Hematopoietic multipotent progenitor cell treated with erythropoietin and hydrocortisone succinate and interleukin-3 and kit ligand, for 15 days (in vitro differentiated cells): ENCODE results near the gene SLC39A3.
"Not testable (repeated sequence)": the region's sequence is repeated elsewhere in the genome, so short reads cannot be mapped to it uniquely, and the experiment has no call there.

Experiments used
- DNase-seq: peaks from one replicate; pipeline ENCODE4 v3.0.0-alpha.2; 2015; ENCODE audit warnings: low spot score

Gene SLC39A3

DNA sequence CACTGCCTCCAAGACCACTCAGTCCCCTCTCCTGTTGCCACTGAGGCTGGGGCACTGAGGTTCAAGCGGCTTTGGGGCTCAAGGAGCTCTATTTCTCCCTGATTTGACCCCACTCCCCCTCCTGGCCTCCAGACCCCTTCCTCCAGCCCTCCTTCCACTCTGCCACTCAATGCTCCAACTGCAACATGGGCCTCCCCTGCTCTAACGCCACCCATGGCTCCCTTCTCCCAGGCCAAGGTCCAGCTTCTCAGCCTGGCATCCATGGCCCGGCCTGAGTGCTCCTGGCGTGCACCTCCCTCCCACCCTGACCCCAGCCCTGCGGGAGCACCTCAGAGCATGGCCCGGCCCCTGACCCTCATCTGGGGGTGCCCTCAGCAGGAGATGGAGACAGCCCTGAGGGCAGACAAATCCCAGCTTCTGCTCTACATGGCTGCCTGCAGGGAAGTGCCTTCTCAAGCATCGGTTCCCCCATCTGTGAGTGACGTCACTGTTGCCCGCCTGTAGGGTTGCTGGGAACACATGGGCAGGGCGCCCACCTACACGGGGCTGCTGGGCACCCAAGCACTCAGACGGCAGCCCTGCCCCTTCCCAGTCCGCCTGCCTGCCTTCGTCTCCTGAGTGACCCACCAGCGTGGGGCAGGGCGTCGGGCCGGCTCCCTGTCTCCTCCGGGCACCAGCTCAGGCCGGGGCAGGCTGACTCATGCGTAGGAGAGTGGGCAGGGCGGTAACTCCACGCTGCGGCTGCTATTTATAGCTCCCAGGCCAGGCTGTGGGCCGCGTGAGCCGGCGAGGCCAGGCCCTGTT lies 17.1 kb downstream of the SLC39A3 start:
- no peak for DNase-seq

DNA sequence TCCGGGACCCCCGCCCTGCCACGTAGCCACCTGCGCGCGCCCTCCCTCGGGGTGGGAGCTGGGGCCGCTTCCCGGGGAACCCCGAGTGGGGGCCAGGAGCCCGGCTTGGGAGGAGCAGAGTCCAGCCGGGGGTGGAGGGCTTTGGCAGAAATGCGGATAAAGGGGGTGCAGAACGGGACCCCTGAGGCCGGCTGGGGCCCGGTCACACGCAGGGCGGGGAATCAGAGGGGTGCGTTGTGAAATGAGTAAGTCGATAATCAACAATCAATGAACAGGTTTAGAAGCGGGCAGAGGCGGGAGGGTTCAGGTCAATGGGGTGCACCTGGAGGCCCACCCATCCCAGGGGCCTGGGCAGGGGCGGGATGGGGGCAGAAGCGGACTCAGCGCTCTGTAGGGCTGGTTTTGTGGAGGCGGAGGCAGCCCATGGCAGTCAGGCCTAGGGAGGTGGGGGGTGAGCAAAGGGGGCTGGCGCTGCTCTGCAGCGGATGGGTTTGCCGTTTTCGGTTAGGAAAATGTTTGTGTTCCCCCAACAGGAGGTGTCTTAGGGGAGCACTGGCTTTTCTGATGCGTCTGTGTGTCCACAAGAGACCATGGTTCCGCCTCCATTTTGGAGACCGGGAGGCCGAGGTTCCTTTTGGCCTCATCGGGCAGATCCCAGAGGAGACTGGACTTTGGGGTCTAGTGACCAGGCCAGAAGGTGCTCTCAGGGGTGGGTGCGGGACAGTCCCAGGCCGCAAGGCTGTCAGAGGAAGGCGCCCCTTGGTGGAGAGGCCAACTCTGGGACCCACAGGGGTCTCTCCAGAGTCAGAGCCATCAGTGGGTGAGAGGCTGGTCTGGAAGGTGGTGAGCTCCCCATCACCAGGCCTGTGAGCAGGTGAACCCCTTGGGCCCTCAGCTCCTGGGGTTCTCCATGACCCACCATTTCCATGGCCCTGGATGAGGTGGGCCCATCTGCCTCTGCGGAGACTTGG lies 18.0 kb downstream of the SLC39A3 start:
- no peak for DNase-seq

DNA sequence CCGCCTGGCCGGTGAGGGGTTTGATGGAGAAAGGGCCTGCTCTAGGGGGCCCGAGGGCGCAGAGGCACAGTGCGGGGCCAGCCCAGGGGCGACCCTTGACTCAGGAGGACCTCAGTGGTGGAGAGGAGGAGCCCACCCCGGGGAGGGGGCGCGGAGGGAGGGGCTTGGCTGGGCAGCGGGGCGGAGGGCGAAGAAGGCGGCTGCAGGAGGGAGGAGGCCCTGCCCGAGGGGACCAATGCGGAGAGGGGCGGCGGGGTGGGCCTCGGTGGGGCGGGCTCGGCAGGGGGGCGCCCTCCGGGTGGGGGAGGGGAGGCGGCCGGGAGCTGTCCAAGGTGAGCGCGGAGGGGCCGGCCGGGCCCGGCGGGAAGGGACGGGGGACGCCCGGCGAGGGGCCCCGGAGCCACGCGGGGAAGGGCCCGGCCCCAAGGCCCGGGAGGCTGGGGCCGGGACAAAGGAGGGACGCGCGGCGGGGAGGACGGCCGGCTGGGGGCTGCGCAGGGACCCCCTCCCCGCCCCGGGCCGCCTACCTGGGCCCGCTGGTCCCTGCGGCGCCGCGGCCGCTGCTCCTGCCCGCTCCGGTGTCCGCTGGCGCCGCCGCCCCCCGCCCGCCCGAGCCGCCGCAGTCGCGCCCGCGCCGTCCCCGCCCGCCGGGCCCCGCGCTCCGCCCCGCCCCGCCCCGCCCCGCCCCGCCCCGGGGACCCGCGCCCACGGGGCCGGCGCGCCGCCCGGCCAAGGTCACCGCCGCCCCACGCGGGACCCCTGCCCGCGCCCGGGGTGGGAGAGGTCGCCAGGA lies 18.8 kb downstream of the SLC39A3 start, which contains the start of gene DIRAS1:
DIRAS1 (minus strand) TSS at position 596 of the 793 bp plus-strand sequence. CDS start 3,566 bp downstream, outside the sequence.
- DNase-seq: no peak

DNA sequence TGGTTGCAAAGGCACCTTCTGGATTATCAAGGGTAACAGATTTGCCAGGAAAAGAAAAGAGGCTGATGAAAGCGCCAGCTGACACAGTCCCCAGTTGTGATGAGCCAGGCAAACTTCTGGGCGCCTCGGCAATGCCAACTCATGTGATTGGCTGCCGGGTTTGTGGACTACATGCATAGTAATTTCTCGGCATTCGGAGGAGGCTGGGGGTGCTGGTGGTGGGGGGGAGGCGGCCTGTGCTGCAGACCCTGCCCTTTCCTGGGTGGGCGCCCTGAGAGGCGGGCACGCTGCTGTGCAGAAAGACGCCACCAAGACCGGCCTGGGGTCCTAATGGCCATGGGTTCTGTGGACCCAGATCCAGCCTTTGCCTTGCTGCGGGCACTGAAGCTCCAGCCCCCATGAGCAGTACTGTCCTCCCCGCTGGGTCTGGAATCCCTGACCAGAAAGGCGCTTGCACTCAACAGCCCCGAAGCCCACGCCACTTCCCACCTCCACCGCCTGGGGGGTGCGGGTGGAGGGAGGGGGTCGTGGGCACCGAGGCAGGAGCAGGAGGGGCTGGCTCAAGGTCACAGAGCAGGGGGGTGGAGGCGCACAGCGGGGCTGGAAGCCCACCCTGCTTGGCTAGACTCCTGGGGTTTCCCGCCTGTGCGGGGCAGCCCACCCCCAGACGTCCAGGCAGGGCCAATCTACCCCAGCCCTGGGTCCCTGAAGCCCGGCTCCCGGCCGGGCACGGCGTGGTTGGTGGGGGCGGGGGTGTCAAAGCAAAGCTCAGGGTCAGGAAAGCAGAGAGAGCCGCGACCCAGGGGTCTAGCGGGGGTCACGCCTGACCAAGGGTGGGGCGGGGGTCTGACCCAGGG lies 19.7 kb downstream of the SLC39A3 start:
- no peak for DNase-seq

DNA sequence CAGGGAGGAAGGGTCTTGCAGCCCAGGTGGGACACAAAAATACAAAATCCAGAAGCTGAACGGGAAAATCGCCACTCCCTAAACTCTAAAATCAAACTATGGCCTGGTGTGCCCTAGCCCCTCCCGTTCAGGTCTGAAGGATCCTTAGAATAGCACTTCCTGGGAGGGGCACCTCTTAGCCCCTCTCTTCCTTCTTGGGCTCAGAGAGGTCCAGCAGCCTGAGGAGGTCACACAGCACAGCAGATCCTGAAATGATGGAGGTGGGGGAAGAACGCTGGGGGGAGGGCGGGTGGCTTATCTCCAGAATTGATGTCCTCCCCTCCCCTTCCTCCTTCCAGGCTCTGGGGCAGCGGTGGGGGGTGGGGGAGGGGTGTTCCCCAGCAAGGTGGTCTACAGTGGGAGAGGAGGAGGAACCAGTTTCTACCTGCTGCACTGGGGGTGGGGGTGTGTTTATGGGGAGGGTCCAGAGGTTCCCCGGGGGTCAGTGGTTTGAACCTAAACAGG lies 20.5 kb downstream of the SLC39A3 start:
- no peak for DNase-seq

DNA sequence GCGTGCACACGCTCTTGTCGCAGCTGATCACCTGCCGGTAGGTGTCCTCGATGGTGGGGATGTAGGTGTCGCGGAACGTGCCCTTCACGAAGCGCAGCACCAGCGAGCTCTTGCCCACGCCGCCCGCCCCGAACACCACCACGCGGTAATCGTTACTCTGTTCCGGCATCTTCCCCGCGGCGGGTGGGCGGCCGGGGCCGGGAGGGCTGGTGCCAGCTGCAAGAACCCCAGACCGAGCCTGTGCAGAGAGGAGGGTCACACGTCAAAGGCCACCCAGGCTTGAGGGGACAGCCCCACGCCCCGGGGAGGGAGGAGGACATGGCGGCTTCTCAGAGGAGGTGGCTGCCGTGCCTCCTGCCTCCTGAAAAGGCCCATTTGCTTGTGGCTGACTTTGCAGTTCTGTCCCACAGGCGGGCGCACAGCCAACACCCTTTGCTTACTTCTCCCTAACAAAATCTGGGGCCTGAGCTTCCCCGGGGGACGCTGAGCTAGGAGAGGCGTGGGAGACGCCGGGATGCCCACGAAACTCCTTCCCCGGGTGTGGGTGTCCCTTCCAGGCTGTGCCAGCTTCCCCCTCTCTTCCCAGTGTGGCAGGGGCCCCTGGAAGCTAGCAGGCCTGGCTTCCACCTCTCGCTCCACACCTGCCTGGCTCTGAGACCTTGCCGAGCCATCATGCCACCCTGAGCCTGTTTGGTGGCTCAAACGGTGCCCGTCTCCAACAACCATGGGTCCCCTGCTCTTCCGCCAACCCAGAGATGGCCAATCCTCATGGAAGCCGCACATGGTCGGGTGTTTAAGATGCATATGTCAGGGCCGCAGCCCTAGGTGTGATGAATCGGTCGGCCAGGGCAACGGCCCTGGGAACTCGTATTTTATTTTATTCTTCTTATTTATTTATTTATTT lies 21.9 kb downstream of the SLC39A3 start:
- no peak for DNase-seq

DNA sequence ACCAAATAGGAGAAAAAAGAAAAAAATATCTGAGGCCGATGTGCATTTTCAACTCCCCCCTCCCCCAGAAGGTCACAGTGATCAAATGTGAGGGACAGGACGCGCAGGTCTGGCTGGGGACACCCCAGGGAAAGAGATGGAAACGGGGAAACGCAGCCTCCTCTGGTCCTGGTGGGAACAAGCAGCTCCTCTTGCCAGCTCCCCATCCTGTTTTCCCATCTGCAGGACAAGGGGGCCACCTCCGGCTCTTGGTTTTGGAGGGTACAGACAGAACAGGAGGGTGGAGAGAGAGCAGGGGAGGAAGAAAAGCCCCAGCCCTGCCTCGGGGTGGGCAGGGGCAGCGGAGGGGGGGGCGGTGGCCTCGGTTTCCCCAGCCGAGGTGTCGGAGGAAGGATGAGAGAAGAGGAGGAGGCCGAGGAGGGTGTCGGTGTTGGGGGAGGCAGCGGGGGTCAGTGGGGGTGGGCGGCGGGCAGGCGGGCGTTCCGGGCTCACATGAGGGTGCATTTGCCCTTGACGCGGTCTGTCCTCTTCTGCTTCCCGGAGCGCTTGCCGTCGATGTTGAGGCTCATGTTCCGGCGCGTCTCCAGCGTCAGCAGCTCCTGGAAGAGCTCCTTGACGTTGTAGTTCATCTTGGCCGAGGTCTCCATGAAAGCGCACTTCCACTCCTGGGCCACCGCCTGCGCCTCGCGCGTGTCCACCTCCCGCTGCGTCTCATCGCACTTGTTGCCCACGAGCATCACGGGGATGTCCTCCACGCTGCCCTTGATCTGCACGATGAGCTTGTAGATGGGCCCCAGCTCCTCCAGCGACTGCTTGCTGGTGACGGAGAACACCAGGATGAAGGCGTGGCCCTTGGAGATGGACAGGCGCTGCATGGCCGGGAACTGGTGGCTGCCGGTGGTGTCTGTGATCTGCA lies 22.8 kb downstream of the SLC39A3 start:
- no peak for DNase-seq

DNA sequence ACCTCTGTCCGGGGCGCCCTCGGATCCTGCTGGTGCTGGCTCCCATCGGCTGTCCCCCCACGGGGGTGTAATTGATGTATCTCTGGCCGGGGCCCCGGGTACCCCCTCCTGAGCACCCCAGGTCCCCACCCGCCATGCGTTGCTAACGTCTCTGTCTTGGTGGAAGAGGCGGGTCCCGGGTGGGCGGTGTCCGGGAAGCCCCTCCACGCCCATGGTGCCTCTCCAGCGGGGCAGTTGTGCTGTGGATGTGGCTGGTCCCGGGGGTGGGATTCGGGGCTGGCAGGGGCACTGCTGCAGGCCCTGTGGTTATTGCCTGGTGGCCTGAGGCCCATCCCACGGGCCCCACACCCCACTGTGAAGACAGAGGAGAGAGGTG lies 23.6 kb downstream of the SLC39A3 start:
- DNase-seq: no peak

DNA sequence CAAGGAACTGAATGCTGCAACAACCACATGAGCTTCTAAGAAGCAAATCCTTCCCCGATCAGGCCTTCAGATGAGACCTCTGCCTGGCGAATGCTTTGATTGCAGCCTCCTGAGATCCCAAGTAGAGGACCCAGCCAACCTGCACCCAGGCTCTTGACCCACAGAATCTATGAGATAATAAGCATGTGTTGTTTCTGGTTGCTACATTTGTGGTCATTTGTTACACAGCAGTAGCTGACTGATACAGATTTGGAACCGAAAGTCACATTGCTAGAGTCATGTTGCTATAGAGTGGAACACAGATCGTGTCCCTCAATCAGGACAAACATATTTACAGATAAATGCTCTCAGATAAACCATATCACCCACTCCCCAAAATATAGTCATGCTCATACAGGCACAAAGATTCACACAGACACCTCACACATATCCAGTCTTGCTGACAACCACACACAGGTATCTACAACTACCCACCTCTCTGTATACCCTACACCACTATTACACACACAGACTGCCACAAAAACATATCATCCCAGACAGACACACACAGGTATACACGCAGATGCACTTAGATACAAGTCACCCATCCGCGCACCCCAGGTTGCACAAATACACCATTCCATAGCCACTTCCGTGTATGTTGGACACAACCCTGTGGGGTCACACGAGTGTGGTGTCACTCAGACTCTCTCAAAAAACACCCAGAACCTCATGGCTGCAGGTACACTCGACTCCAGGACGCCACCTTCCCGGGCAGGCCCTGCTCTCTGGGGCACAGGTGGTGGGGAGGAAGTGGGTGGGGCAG lies 24.1 kb downstream of the SLC39A3 start:
- no peak for DNase-seq

DNA sequence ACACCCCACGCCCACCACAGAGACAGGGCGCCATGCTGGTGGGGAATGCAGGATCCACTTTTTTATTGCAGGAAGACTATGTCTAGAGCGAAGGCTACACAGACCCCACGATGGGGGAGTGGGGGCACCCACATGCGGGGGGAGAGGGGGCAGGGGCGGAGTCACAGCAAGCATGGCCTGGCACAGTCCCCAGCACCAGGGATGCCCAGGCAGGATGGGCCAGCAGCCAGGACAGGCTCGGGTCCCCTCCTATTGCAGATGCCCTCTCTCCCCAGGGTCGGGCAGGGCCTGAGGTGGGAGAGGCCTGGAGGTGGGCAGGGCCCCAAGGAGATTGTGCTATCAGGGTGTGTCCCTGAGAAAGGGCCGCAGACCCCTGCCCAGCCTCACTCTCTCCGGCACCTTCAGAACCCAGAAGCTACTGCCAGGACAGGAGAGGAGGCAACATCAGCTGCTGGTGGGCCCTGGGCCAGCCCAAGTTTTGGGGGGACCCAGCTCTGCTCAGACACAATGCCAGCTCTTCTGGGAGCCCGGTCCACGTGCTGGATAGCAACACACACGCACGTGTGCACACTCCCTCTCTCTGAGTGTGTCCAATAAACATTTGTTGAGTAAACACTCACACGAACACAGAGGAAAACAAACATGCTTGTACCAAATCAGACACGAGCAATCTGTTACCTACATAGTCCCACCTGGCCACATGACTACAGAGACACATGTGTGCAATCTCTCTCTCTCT lies 25.1 kb downstream of the SLC39A3 start:
- DNase-seq: no peak

DNA sequence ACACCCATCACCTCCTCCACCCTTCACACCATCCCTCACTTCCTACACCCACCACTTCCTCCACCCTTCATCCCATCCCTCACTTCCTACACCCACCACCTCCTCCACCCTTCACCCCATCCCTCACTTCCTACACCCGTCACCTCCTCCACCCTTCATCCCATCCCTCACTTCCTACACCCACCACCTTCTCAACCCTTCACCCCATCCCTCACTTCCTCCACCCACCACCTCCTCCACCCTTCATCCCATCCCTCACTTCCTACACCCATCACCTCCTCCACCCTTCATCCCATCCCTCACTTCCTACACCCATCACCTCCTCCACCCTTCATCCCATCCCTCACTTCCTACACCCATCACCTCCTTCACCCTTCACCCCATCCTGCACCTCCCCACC lies 25.7 kb downstream of the SLC39A3 start:
- DNase-seq: not testable (repeated sequence)

DNA sequence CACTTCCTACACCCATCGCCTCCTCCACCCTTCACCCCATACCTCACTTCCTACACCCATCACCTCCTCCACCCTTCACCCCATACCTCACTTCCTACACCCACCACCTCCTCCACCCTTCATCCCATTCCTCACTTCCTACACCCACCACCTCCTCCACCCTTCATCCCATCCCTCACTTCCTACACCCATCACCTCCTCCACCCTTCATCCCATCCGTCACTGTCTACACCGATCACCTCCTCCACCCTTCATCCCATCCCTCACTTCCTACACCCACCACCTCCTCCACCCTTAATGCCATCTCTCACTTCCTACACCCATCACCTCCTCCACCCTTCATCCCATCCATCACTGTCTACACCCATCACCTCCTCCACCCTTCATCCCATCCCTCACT lies 26.6 kb downstream of the SLC39A3 start:
- not testable (repeated sequence) for DNase-seq

DNA sequence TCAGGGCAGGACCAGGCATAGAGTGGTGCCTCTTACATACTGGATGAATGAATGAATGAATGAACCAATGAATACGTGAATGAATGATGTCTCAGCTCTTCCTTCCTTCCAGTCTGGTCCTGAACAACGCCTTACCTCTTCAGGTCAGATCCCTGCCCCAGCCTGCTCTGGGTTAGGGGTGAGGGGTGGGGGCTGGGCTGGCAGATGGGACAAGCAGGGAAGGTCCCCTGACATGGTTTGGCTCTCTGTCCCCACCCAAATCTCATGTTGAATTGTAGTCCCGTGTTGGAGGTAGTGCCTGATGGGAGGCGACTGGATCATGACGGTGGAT lies 28.0 kb downstream of the SLC39A3 start:
- DNase-seq: no peak

DNA sequence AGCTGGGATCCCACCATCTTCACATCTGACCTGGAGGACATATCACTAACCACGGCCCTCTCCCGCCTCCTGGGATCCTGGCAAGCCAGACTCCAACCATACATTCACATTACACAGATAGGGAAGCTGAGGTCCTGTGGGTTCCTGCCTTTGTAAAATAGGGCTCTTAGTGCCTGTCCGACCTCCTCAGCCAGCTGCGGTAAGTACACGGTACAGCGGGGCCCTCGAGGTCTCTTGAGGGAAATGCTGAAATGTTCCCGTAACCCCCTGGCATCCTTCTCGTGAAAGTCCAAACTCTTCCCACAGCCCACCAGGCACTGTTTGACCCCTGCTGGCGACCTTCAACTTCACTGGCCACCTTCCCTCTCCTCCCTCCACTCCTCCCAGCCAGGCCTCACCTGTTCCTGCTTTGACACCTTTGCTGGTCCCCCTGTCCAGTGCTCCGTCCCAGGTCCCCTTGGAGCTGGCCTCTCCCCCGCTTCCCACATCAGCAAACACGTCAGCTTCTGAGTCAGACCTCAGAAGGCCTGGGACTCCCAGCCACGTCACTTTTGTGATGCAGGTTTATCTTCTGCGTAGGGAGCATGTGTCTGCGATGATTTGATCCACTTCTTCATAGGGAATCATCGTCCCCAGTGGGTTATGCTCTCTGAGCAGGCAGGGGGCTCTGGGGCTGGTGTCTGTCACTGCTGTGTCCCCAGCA lies 28.5 kb downstream of the SLC39A3 start:
- no peak for DNase-seq

DNA sequence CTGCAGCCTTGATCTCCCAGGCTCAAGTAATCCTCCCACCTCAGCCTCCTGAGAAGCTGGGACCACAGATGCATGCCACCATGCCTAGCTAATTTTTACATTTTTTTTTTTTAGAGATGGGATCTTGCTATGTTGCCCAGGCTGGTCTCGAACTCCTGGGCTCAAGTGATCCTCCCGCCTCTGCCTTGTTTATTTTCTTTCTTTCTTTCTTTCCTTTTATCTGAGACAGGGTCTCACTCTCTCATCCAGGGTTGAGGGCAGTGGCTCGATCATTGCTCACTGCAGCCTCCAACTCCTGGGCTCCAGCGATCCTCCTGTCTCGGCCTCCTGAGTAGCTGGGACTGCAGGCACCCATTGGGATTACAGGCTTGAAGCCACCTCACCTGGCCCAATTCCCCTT lies 33.6 kb downstream of the SLC39A3 start:
- DNase-seq: no peak

DNA sequence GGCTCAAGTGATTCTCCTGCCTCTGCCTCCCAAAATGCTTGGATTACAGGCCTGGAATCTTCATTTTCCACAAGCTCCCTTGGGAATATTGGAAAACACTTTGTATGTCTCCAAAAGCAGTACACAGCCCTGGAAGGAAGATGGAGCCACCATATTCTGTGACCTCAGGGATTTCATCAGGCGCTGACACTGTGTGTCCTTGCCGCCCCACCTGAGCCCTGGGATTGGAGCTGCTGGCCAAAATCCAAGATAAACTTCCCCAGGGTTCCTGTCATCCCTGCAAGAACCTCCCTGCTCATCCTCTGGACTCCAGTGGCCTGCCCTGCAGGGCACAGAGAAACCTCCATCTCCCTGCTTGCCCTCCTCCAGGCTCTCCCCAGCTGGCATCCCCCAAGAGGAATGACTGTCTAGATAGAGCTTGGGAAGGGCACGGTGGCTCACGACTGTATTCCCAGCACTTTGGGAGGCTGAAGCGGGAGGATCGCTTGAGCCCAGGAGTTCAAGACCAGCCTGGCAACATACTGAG lies 36.1 kb downstream of the SLC39A3 start:
- no peak for DNase-seq

DNA sequence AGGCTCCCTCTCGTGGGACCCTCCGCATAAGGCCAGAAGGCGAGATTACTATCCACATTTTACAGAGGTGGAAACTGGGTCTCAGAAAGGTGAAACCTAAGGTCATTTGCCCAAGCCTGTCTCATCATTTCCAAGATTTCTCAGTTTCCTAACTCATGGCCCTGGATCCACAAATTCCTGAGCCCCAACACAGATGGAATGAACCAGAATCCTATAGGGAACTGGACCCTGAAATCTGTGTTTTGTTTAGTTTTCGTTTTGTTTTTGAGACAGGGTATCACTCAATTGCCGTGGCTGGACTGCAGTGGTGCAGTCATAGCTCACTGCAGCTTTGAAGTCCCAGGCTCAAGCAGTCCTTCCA lies 36.8 kb downstream of the SLC39A3 start:
- no peak for DNase-seq
